ENCODE results near the gene MAPK8.
"Not testable (repeated sequence)": the region's sequence is repeated elsewhere in the genome, so short reads cannot be mapped to it uniquely, and the experiment has no call there.

The MAPK8 gene

DNA sequence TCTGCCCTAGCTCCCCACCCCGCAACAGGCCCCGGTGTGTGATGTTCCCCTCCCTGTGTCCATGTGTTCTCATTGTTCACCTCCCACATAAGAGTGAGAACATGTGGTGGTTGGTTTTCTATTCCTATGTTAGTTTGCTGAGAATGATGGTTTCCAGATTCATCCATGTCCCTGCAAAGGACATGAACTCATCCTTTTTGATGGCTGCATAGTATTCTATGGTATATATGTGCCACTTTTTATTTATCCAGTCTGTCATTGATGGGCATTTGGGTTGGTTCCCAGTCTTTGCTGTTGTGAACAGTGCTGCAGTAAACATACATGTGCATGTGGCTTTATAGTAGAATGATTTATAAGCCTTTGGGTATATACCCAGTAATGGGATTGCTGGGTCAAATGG lies 41.1 kb downstream of the MAPK8 start:
- not testable (repeated sequence) for H3K9ac ChIP-seq (ENCODE audit: low read length); H3K4me2 ChIP-seq (ENCODE audit: low read length); H3K9me3 ChIP-seq (ENCODE audit: insufficient read depth, low read depth, low read length); H3K4me1 ChIP-seq (ENCODE audit: control insufficient read depth in 1 of 2, insufficient read depth in 2 of 2, low read length in 2 of 2); H4K12ac ChIP-seq (ENCODE audit: low read depth, low read length); H3K23ac ChIP-seq (ENCODE audit: low read length); H2AFZ ChIP-seq (ENCODE audit: insufficient read depth, low read length, poor library complexity); H2BK12ac ChIP-seq (ENCODE audit: low read length); DNase-seq; H2AK5ac ChIP-seq (ENCODE audit: low read length); H2BK120ac ChIP-seq (ENCODE audit: insufficient read depth, low read length, poor library complexity); H3K79me1 ChIP-seq (ENCODE audit: low read length); H2BK5ac ChIP-seq (ENCODE audit: low read depth, low read length, poor library complexity); H3K27me3 ChIP-seq (ENCODE audit: insufficient read depth, low read length); H4K91ac ChIP-seq (ENCODE audit: low read depth, low read length); H4K8ac ChIP-seq (ENCODE audit: low read depth, low read length); H3K14ac ChIP-seq (ENCODE audit: low read length); H3K4me3 ChIP-seq (ENCODE audit: low read depth, low read length); H3K79me2 ChIP-seq (ENCODE audit: control insufficient read depth, insufficient read depth, low read length, poor library complexity); H3K4ac ChIP-seq (ENCODE audit: low read depth, low read length); H3K27ac ChIP-seq (ENCODE audit: low read depth, low read length); H3K18ac ChIP-seq (ENCODE audit: low read length); H3K36me3 ChIP-seq (ENCODE audit: control insufficient read depth in 1 of 2, insufficient read depth in 2 of 2, low read length in 2 of 2)
- no CpG with 5 or more reads among the region's 2 CpGs for WGBS (ENCODE audit: extremely low coverage, insufficient coverage, insufficient read length)

DNA sequence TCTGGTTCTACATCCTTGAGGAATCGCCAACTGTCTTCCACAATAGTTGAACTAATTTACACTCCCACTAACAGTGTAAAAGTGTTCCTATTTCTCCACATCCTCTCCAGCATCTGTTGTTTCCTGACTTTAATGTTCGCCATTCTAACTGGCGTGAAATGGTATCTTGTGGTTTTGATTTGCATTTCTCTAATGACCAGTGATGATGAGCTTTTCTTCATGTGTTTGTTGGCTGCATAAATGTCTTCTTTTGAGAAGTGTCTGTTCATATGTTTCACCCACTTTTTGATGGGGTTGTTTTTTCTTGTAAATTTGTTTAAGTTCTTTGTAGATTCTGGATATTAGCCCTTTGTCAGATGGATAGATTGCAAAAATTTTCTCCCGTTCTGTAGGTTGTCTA lies 41.5 kb downstream of the MAPK8 start:
- not testable (repeated sequence) for H3K4me1 ChIP-seq (ENCODE audit: control insufficient read depth in 1 of 2, insufficient read depth in 2 of 2, low read length in 2 of 2); H4K12ac ChIP-seq (ENCODE audit: low read depth, low read length); H2BK120ac ChIP-seq (ENCODE audit: insufficient read depth, low read length, poor library complexity); H3K27ac ChIP-seq (ENCODE audit: low read depth, low read length); H3K4me2 ChIP-seq (ENCODE audit: low read length); H3K27me3 ChIP-seq (ENCODE audit: insufficient read depth, low read length); H3K36me3 ChIP-seq (ENCODE audit: control insufficient read depth in 1 of 2, insufficient read depth in 2 of 2, low read length in 2 of 2); H4K8ac ChIP-seq (ENCODE audit: low read depth, low read length); H3K23ac ChIP-seq (ENCODE audit: low read length); H2AK5ac ChIP-seq (ENCODE audit: low read length); H3K18ac ChIP-seq (ENCODE audit: low read length); H3K9me3 ChIP-seq (ENCODE audit: insufficient read depth, low read depth, low read length); H4K91ac ChIP-seq (ENCODE audit: low read depth, low read length); H3K79me1 ChIP-seq (ENCODE audit: low read length); H3K14ac ChIP-seq (ENCODE audit: low read length); H2AFZ ChIP-seq (ENCODE audit: insufficient read depth, low read length, poor library complexity); H3K4me3 ChIP-seq (ENCODE audit: low read depth, low read length); H3K4ac ChIP-seq (ENCODE audit: low read depth, low read length); H3K79me2 ChIP-seq (ENCODE audit: control insufficient read depth, insufficient read depth, low read length, poor library complexity); H2BK5ac ChIP-seq (ENCODE audit: low read depth, low read length, poor library complexity); DNase-seq; H3K9ac ChIP-seq (ENCODE audit: low read length); H2BK12ac ChIP-seq (ENCODE audit: low read length)
- no CpG with 5 or more reads among the region's 4 CpGs for WGBS (ENCODE audit: extremely low coverage, insufficient coverage, insufficient read length)

GRCh38 chr10:48353246-48353645 lies 46.8 kb downstream of the MAPK8 start:
- peaks cover 0 to 2% of the 10 kb centered on the region in 2 experiments for H3K4me1 ChIP-seq (ENCODE audit: control insufficient read depth in 1 of 2, insufficient read depth in 2 of 2, low read length in 2 of 2)
- H3K4me2 ChIP-seq (ENCODE audit: low read length) = no peak overlapping the region
- no peak overlapping the region for H4K91ac ChIP-seq (ENCODE audit: low read depth, low read length)
- H3K27me3 ChIP-seq (ENCODE audit: insufficient read depth, low read length) = no peaks in the 10 kb centered on the region
- H3K4me3 ChIP-seq (ENCODE audit: low read depth, low read length) = no peak overlapping the region
- no peak overlapping the region for H4K8ac ChIP-seq (ENCODE audit: low read depth, low read length)
- no peak overlapping the region for H3K23ac ChIP-seq (ENCODE audit: low read length)
- DNase-seq = no peak
- no peaks in the 10 kb centered on the region for H3K79me2 ChIP-seq (ENCODE audit: control insufficient read depth, insufficient read depth, low read length, poor library complexity)
- H4K12ac ChIP-seq (ENCODE audit: low read depth, low read length) = no peak overlapping the region
- no peak overlapping the region for H3K9ac ChIP-seq (ENCODE audit: low read length)
- no peak overlapping the region for H3K27ac ChIP-seq (ENCODE audit: low read depth, low read length)
- WGBS (ENCODE audit: extremely low coverage, insufficient coverage, insufficient read length) = no CpG with 5 or more reads among the region's 2 CpGs
- H3K18ac ChIP-seq (ENCODE audit: low read length) = no peak overlapping the region
- H2BK12ac ChIP-seq (ENCODE audit: low read length) = no peak overlapping the region
- no peaks in the 10 kb centered on the region for H3K9me3 ChIP-seq (ENCODE audit: insufficient read depth, low read depth, low read length)
- no peak overlapping the region for H3K14ac ChIP-seq (ENCODE audit: low read length)
- H2AK5ac ChIP-seq (ENCODE audit: low read length) = no peak overlapping the region
- H3K4ac ChIP-seq (ENCODE audit: low read depth, low read length) = no peak overlapping the region
- H3K79me1 ChIP-seq (ENCODE audit: low read length) = no peaks in the 10 kb centered on the region
- H2BK5ac ChIP-seq (ENCODE audit: low read depth, low read length, poor library complexity) = no peak overlapping the region
- H2BK120ac ChIP-seq (ENCODE audit: insufficient read depth, low read length, poor library complexity) = no peak overlapping the region
- H2AFZ ChIP-seq (ENCODE audit: insufficient read depth, low read length, poor library complexity) = no peak overlapping the region
- no peaks in the 10 kb centered on the region for H3K36me3 ChIP-seq (ENCODE audit: control insufficient read depth in 1 of 2, insufficient read depth in 2 of 2, low read length in 2 of 2)

DNA sequence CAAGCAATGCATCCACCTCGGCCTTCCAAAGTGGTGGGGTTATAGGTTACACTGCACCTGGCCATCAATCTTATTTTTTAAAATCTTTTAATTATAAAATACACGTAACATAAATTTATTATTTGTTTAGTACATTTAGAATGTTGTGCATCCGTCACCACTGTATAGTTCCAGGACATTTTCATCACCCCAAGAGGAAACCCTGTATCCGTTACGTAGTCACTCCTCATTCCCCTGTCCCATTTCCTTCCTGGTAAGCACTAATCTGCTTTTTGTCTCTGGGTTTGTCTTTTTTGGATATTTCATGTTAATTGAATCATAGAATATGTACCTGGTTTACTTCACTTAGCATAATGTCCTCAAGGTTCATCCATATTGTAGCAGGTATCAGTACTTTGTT lies 51.2 kb downstream of the MAPK8 start:
- H3K36me3 ChIP-seq (ENCODE audit: control insufficient read depth in 1 of 2, insufficient read depth in 2 of 2, low read length in 2 of 2) = no peaks in the 10 kb centered on the region
- no peak overlapping the region for H3K27ac ChIP-seq (ENCODE audit: low read depth, low read length)
- H2BK12ac ChIP-seq (ENCODE audit: low read length) = no peak overlapping the region
- no peak for DNase-seq
- no peak overlapping the region for H2BK5ac ChIP-seq (ENCODE audit: low read depth, low read length, poor library complexity)
- no peak overlapping the region for H2AK5ac ChIP-seq (ENCODE audit: low read length)
- no peak overlapping the region for H3K9ac ChIP-seq (ENCODE audit: low read length)
- no peak overlapping the region for H3K4ac ChIP-seq (ENCODE audit: low read depth, low read length)
- no peaks in the 10 kb centered on the region for H3K9me3 ChIP-seq (ENCODE audit: insufficient read depth, low read depth, low read length)
- no peaks in the 10 kb centered on the region for H3K27me3 ChIP-seq (ENCODE audit: insufficient read depth, low read length)
- H2BK120ac ChIP-seq (ENCODE audit: insufficient read depth, low read length, poor library complexity) = no peak overlapping the region
- H3K79me2 ChIP-seq (ENCODE audit: control insufficient read depth, insufficient read depth, low read length, poor library complexity) = no peaks in the 10 kb centered on the region
- no peak overlapping the region for H3K23ac ChIP-seq (ENCODE audit: low read length)
- no peak overlapping the region for H3K4me3 ChIP-seq (ENCODE audit: low read depth, low read length)
- peaks cover 0 to 2% of the 10 kb centered on the region in 2 experiments for H3K4me1 ChIP-seq (ENCODE audit: control insufficient read depth in 1 of 2, insufficient read depth in 2 of 2, low read length in 2 of 2)
- H3K14ac ChIP-seq (ENCODE audit: low read length) = no peak overlapping the region
- H3K79me1 ChIP-seq (ENCODE audit: low read length) = no peaks in the 10 kb centered on the region
- no peak overlapping the region for H3K18ac ChIP-seq (ENCODE audit: low read length)
- H4K12ac ChIP-seq (ENCODE audit: low read depth, low read length) = no peak overlapping the region
- H4K91ac ChIP-seq (ENCODE audit: low read depth, low read length) = no peak overlapping the region
- no CpG with 5 or more reads among the region's 5 CpGs for WGBS (ENCODE audit: extremely low coverage, insufficient coverage, insufficient read length)
- H4K8ac ChIP-seq (ENCODE audit: low read depth, low read length) = no peak overlapping the region
- no peak overlapping the region for H3K4me2 ChIP-seq (ENCODE audit: low read length)
- no peak overlapping the region for H2AFZ ChIP-seq (ENCODE audit: insufficient read depth, low read length, poor library complexity)
